ENCODE measurements around the gene MICOS13. TPM values are rescaled to one million over a fixed set of nuclear protein-coding genes. Genes with fewer than 3 reads are reported as not detected.

Gene MICOS13
- total RNA-seq, 1 donor from 2014 or later: 30.0 TPM

- H3K36me3 ChIP-seq (ENCODE audit: control insufficient read depth, insufficient read depth, low read length): peaks cover 5% of the 10 kb centered on the region
- no peak for DNase-seq (ENCODE audit: low read depth)
- peak overlapping the region; percentile 80 for H3K4me3 ChIP-seq (ENCODE audit: low read depth, low read length)
- TF ChIP-seq CTCF (IDR thresholded peaks at IDR 0.05; ENCODE audit: insufficient read depth, low read length, severe bottlenecking): no peak
- H3K27me3 ChIP-seq (ENCODE audit: control insufficient read depth, insufficient read depth, low read length): no peaks in the 10 kb centered on the region
- no peak for FAIRE-seq
Observed at GRCh38 chr19:5679289-5680083, 830 bp downstream of the MICOS13 start.

GRCh38 chr19:5678071-5678718 lies 2.1 kb downstream of the MICOS13 start:
- H3K27me3 ChIP-seq (ENCODE audit: control insufficient read depth, insufficient read depth, low read length): no peaks in the 10 kb centered on the region
- peaks cover 5% of the 10 kb centered on the region for H3K36me3 ChIP-seq (ENCODE audit: control insufficient read depth, insufficient read depth, low read length)
- no peak for TF ChIP-seq CTCF (IDR thresholded peaks at IDR 0.05; ENCODE audit: insufficient read depth, low read length, severe bottlenecking)
- DNase-seq (ENCODE audit: low read depth): no peak
- no peak overlapping the region for H3K4me3 ChIP-seq (ENCODE audit: low read depth, low read length)
- FAIRE-seq: no peak

- H3K27me3 ChIP-seq (ENCODE audit: control insufficient read depth, insufficient read depth, low read length): no peaks in the 10 kb centered on the region
- peaks cover 5% of the 10 kb centered on the region for H3K36me3 ChIP-seq (ENCODE audit: control insufficient read depth, insufficient read depth, low read length)
- FAIRE-seq (no peak), DNase-seq (ENCODE audit: low read depth) (no peak)
- no peak for TF ChIP-seq CTCF (IDR thresholded peaks at IDR 0.05; ENCODE audit: insufficient read depth, low read length, severe bottlenecking)
- no peak overlapping the region for H3K4me3 ChIP-seq (ENCODE audit: low read depth, low read length)
Observed at GRCh38 chr19:5677580-5677979, 2.7 kb downstream of the MICOS13 start.

- Histone ChIP-seq H3K4me3 (ENCODE audit: low read depth, low read length) (no peak overlapping the region), H3K36me3 (ENCODE audit: control insufficient read depth, insufficient read depth, low read length) (peaks cover 5% of the 10 kb centered on the region), H3K27me3 (ENCODE audit: control insufficient read depth, insufficient read depth, low read length) (no peaks in the 10 kb centered on the region)
- no peak for FAIRE-seq
- no peak for TF ChIP-seq CTCF (IDR thresholded peaks at IDR 0.05; ENCODE audit: insufficient read depth, low read length, severe bottlenecking)
- DNase-seq (ENCODE audit: low read depth): no peak
Observed at GRCh38 chr19:5677136-5677535, 3.2 kb downstream of the MICOS13 start.

GRCh38 chr19:5676772-5677105 lies 3.6 kb downstream of the MICOS13 start:
- H3K4me3 ChIP-seq (ENCODE audit: low read depth, low read length): no peak overlapping the region
- no peak for FAIRE-seq

More at GRCh38 chr19:5676772-5677105, 3.6 kb downstream of the MICOS13 start:
- no peak for TF ChIP-seq CTCF (IDR thresholded peaks at IDR 0.05; ENCODE audit: insufficient read depth, low read length, severe bottlenecking)
- Histone ChIP-seq H3K36me3 (ENCODE audit: control insufficient read depth, insufficient read depth, low read length) (peaks cover 6% of the 10 kb centered on the region), H3K27me3 (ENCODE audit: control insufficient read depth, insufficient read depth, low read length) (no peaks in the 10 kb centered on the region)
- no peak for DNase-seq (ENCODE audit: low read depth)
